Measurements from ENCODE around the gene PPP2R2B.
"Not testable (repeated sequence)": the region's sequence is repeated elsewhere in the genome, so short reads cannot be mapped to it uniquely, and the experiment has no call there.

The PPP2R2B gene

GRCh38 chr5:146600376-146600775 lies 278.2 kb downstream of the PPP2R2B start:
- intact Hi-C loops (cut with DNase I), result no loop called here
- no peak for DNase-seq

GRCh38 chr5:146599261-146599660 lies 279.3 kb downstream of the PPP2R2B start:
- intact Hi-C loops (cut with DNase I), result no loop called here

GRCh38 chr5:146595088-146595487 lies 283.5 kb downstream of the PPP2R2B start:
- intact Hi-C loops (cut with DNase I), result no loop called here
- no peak for DNase-seq

More at GRCh38 chr5:146599261-146599660, 279.3 kb downstream of the PPP2R2B start:
- no peak for DNase-seq

- intact Hi-C loops (cut with DNase I), result no loop called here
- no peak for DNase-seq
These were observed 286.2 kb downstream of the PPP2R2B start for GRCh38 chr5:146592352-146592751.

- intact Hi-C loops (cut with DNase I), result no loop called here
- DNase-seq, result peak in 23 of 42 donors; percentile 15 to 68 (median 46)
These were observed 289.6 kb downstream of the PPP2R2B start for GRCh38 chr5:146589028-146589345.

GRCh38 chr5:146588331-146589027 lies 290.1 kb downstream of the PPP2R2B start:
- intact Hi-C loops (cut with DNase I), result no loop called here
- DNase-seq, result peak in 5 of 42 donors; percentile 8 to 56 (median 15)

- intact Hi-C loops (cut with DNase I), result no loop called here
- no peak for DNase-seq
These were observed 291.8 kb downstream of the PPP2R2B start for GRCh38 chr5:146586752-146587151.

- intact Hi-C loops (cut with DNase I), result no loop called here
- DNase-seq, result no peak
These were observed 293.8 kb downstream of the PPP2R2B start for GRCh38 chr5:146584750-146585149.

GRCh38 chr5:146582051-146582596 lies 296.4 kb downstream of the PPP2R2B start:
- intact Hi-C loops (cut with DNase I), result no loop called here
- no peak for DNase-seq

- intact Hi-C loops (cut with DNase I), result no loop called here
- no peak for DNase-seq
These were observed 298.3 kb downstream of the PPP2R2B start for GRCh38 chr5:146580237-146580636.

GRCh38 chr5:146574713-146575112 lies 303.8 kb downstream of the PPP2R2B start:
- DNase-seq, result no peak

GRCh38 chr5:146568161-146568560 lies 310.4 kb downstream of the PPP2R2B start:
- intact Hi-C loops (cut with DNase I), result loop anchor here (10.0 kb wide), 2 partner anchors 397 to 627 kb away; no protein-coding TSS in a partner anchor
- DNase-seq, result no peak

More at GRCh38 chr5:146574713-146575112, 303.8 kb downstream of the PPP2R2B start:
- intact Hi-C loops (cut with DNase I), result no loop called here

- DNase-seq, result peak; percentile 32 to 87 (median 68)
- intact Hi-C loops (cut with DNase I), result loop anchor here (10.0 kb wide), 2 partner anchors 399 to 629 kb away; no protein-coding TSS in a partner anchor
These were observed 312.7 kb downstream of the PPP2R2B start for GRCh38 chr5:146565764-146566367.

- intact Hi-C loops (cut with DNase I), result loop anchor here (10.0 kb wide), 2 partner anchors 401 to 631 kb away; no protein-coding TSS in a partner anchor
- DNase-seq, result no peak
These were observed 314.4 kb downstream of the PPP2R2B start for GRCh38 chr5:146564007-146564762.

- DNase-seq, result no peak
These were observed 316.1 kb downstream of the PPP2R2B start for GRCh38 chr5:146562461-146562860.

GRCh38 chr5:146561711-146562110 lies 316.8 kb downstream of the PPP2R2B start:
- intact Hi-C loops (cut with DNase I), result loop anchor here (10.0 kb wide), 2 partner anchors 403 to 633 kb away; no protein-coding TSS in a partner anchor
- DNase-seq, result no peak

More at GRCh38 chr5:146562461-146562860, 316.1 kb downstream of the PPP2R2B start:
- intact Hi-C loops (cut with DNase I), result loop anchor here (10.0 kb wide), 2 partner anchors 402 to 632 kb away; no protein-coding TSS in a partner anchor

- intact Hi-C loops (cut with DNase I), result loop anchor here (10.0 kb wide), 2 partner anchors 404 to 634 kb away; no protein-coding TSS in a partner anchor
These were observed 318.2 kb downstream of the PPP2R2B start for GRCh38 chr5:146560205-146560812.

GRCh38 chr5:146556884-146557283 lies 321.7 kb downstream of the PPP2R2B start:
- DNase-seq, result not testable (repeated sequence)

More at GRCh38 chr5:146560205-146560812, 318.2 kb downstream of the PPP2R2B start:
- DNase-seq, result no peak

GRCh38 chr5:146553446-146553845 lies 325.1 kb downstream of the PPP2R2B start:
- intact Hi-C loops (cut with DNase I), result no loop called here
- DNase-seq, result no peak

More at GRCh38 chr5:146556884-146557283, 321.7 kb downstream of the PPP2R2B start:
- intact Hi-C loops (cut with DNase I), result not testable (repeated sequence)

Data from head of caudate nucleus (tissue), 42 donors.